K562 (cell line): ENCODE data around the gene MYOZ2.

ENCODE experiments used
- BRCA1 ChIP-seq, 2 experiments: fragments of 450-650 bp in 1 of 2; sonication (generic) in 1 of 2; formaldehyde crosslinking in 1 of 2; IDR thresholded peaks; 2 replicates each; pipeline versions ENCODE4 v1.5.0 to v1.6.1; 2017 to 2020; ENCODE audit warnings: mild to moderate bottlenecking in 1 of 2, missing genetic modification reagents in 1 of 2
- DPF2 ChIP-seq: fragments of 450-650 bp; IDR thresholded peaks from 2 replicates; pipeline ENCODE4 v1.6.1; 2016
- MCM2 ChIP-seq: fragments of 450-650 bp; IDR thresholded peaks from 2 replicates; pipeline ENCODE4 v1.6.1; 2017; ENCODE audit warnings: low read depth, mild to moderate bottlenecking
- POLR2AphosphoS2 ChIP-seq: IDR thresholded peaks from 2 replicates; pipeline ENCODE4 v1.6.1; 2012; ENCODE audit warnings: low read length, improper control_type of control experiment
- POLR2AphosphoS5 ChIP-seq: IDR thresholded peaks from 2 replicates; pipeline ENCODE4 v1.6.1; 2011; ENCODE audit warnings: mild to moderate bottlenecking, low read depth, low read length, moderate library complexity; ENCODE audit not compliant: control insufficient read depth, insufficient read depth
- ZBTB7A ChIP-seq: IDR thresholded peaks from 2 replicates; pipeline ENCODE4 v1.6.1; 2011; ENCODE audit warnings: low read depth, mild to moderate bottlenecking, low read length, moderate library complexity, borderline replicate concordance; ENCODE audit not compliant: control insufficient read depth
- TF ChIP-seq, protein P1 (sequence below): fragments of 250-450 bp; sonication (Bioruptor Pico); IDR thresholded peaks from 2 replicates; pipeline ENCODE4 v1.4.0; 2020; ENCODE audit warnings: mild to moderate bottlenecking

DNA sequence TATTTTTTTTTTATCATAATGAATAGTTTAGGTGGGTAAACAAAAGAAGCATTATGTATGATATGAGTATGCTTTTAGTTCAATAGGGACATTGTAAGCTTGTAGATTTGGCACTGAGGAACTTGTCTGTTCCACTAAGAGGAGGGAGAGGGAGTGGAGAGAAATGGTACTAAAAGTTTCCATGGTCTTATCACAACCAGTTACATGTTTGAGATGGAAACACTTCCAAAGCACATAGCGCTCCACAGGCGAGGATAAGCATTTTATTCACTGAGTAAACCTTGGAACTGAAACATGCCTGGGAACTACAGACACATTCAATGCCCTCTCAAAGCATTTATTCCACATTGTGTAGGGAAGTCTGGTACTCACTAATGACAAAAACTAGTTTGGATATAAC, 15.5 kb downstream of the MYOZ2 start:
- TF ChIP-seq, protein P1, sequence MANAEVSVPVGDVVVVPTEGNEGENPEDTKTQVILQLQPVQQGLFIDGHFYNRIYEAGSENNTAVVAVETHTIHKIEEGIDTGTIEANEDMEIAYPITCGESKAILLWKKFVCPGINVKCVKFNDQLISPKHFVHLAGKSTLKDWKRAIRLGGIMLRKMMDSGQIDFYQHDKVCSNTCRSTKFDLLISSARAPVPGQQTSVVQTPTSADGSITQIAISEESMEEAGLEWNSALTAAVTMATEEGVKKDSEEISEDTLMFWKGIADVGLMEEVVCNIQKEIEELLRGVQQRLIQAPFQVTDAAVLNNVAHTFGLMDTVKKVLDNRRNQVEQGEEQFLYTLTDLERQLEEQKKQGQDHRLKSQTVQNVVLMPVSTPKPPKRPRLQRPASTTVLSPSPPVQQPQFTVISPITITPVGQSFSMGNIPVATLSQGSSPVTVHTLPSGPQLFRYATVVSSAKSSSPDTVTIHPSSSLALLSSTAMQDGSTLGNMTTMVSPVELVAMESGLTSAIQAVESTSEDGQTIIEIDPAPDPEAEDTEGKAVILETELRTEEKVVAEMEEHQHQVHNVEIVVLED (CRISPR knock-in tag) = no peak
- TF ChIP-seq ZBTB7A = no peak
- TF ChIP-seq POLR2AphosphoS2 = no peak
- TF ChIP-seq POLR2AphosphoS5 = no peak
- no peak for TF ChIP-seq DPF2
- TF ChIP-seq BRCA1 (IDR thresholded peaks at IDR 0.05) = no peak
- no peak for TF ChIP-seq BRCA1 (CRISPR knock-in tag; IDR thresholded peaks at IDR 0.05)
- TF ChIP-seq MCM2 = no peak
